Measurements from ENCODE around the gene TMCO6. TPM values are rescaled to one million over a fixed set of nuclear protein-coding genes. Genes with fewer than 3 reads are reported as not detected.

TMCO6 gene
- total and polyA plus RNA-seq, 9 of the 15 experiments (the other 6 are each of a cell fraction or from before 2014, with no cell fraction given) = 3.4 to 46.4 (median 16.7) TPM

DNA sequence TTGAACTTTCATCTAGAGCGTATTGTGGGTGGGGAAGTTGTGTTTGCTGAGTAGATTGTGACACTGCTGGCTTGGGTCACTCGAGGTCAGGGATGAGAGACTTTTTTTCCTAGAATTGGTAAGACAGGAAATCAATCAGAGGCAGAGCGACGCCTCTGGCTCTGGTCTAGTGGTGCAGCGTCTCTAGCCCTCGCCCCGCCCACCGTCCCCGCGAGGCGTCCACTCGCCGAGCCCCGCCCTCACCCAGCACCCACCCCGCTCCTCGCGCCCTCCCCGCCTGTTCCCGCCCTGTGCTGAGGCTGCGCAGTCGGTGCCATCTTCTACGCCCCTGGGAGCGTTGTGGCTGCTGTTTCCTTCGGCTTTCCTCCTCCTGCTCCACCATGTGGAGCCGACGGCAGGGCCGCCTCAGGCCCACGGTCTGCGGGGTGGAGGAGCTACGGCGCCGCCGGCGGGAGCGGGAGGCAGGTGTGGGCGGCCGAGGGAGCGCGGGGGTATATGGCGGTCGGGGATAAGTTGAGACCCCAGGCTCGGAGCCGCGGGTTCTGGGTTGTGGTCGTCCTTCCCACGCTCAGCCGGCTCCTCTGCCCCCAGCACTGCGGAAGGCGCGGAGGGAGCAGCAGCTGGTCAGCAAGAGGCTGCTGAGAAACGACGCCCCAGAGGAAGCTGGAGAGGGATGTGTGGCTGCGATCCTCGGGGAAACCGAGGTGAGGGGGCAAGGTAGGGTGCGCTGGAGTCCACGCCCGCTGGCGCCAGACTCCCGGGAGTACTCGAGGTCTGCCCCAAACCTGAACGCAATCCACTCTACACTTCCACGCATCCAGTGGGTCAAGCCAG, at the start of gene TMCO6 (continued):
- TF ChIP-seq MED1 (CRISPR knock-in tag; IDR thresholded peaks at IDR 0.05; ENCODE audit: borderline replicate concordance) (no peak), ZNF561 (CRISPR knock-in tag; conservative IDR thresholded peaks at IDR 0.05) (no peak), MAFK (IDR thresholded peaks at IDR 0.05; ENCODE audit: low read length) (0 out of 2 replicates have a peak, but pooled peaks have one; percentile 4), BACH1 (tag; IDR thresholded peaks at IDR 0.05) (no peak), NCOR1 (IDR thresholded peaks at IDR 0.05) (peak; percentile 90), SNRNP70 (optimal IDR thresholded peaks at IDR 0.05; ENCODE audit: low read depth, low read length) (no peak), ETV1 (tag; conservative IDR thresholded peaks at IDR 0.05; ENCODE audit: low read depth) (peak; percentile 92), FOXK1 (CRISPR knock-in tag; IDR thresholded peaks at IDR 0.05; ENCODE audit: borderline replicate concordance) (no peak), FOXJ2 (tag; IDR thresholded peaks at IDR 0.05) (no peak), SRSF1 (IDR thresholded peaks at IDR 0.05; ENCODE audit: low read depth, low read length) (no peak), HNRNPH1 (optimal IDR thresholded peaks at IDR 0.05; ENCODE audit: low read depth, low read length) (no peak), NCOA4 (IDR thresholded peaks at IDR 0.05; ENCODE audit: partially characterized antibody) (no peak), MTA1 (IDR thresholded peaks at IDR 0.05; ENCODE audit: borderline replicate concordance) (no peak), MXI1 (IDR thresholded peaks at IDR 0.05; ENCODE audit: low read depth, low read length) (no peak), ZNF175 (CRISPR knock-in tag; IDR thresholded peaks at IDR 0.05; ENCODE audit: low read depth) (no peak), FOXA3 (CRISPR knock-in tag; conservative IDR thresholded peaks at IDR 0.05 in 1 of 2, IDR thresholded peaks at IDR 0.05 in 1 of 2) (no peak), CREM (IDR thresholded peaks at IDR 0.05; ENCODE audit: low read depth) (peak; percentile 81), SRSF7 (optimal IDR thresholded peaks at IDR 0.05; ENCODE audit: low read depth, low read length) (no peak)
- TF ChIP-seq, protein P1, sequence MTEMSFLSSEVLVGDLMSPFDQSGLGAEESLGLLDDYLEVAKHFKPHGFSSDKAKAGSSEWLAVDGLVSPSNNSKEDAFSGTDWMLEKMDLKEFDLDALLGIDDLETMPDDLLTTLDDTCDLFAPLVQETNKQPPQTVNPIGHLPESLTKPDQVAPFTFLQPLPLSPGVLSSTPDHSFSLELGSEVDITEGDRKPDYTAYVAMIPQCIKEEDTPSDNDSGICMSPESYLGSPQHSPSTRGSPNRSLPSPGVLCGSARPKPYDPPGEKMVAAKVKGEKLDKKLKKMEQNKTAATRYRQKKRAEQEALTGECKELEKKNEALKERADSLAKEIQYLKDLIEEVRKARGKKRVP (CRISPR knock-in tag; IDR thresholded peaks at IDR 0.05) = no peak
- TF ChIP-seq, protein P2, sequence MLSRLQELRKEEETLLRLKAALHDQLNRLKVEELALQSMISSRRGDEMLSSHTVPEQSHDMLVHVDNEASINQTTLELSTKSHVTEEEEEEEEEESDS (CRISPR knock-in tag; IDR thresholded peaks at IDR 0.05) = no peak
- TF ChIP-seq, protein P3, sequence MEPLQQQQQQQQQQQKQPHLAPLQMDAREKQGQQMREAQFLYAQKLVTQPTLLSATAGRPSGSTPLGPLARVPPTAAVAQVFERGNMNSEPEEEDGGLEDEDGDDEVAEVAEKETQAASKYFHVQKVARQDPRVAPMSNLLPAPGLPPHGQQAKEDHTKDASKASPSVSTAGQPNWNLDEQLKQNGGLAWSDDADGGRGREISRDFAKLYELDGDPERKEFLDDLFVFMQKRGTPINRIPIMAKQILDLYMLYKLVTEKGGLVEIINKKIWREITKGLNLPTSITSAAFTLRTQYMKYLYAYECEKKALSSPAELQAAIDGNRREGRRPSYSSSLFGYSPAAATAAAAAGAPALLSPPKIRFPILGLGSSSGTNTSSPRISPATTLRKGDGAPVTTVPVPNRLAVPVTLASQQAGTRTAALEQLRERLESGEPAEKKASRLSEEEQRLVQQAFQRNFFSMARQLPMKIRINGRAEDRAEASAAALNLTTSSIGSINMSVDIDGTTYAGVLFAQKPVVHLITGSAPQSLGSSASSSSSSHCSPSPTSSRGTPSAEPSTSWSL (CRISPR knock-in tag; IDR thresholded peaks at IDR 0.05; ENCODE audit: borderline replicate concordance) = no peak
- TF ChIP-seq, protein P4, sequence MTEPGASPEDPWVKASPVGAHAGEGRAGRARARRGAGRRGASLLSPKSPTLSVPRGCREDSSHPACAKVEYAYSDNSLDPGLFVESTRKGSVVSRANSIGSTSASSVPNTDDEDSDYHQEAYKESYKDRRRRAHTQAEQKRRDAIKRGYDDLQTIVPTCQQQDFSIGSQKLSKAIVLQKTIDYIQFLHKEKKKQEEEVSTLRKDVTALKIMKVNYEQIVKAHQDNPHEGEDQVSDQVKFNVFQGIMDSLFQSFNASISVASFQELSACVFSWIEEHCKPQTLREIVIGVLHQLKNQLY (CRISPR knock-in tag; conservative IDR thresholded peaks at IDR 0.05) = no peak
- TF ChIP-seq, protein P5, sequence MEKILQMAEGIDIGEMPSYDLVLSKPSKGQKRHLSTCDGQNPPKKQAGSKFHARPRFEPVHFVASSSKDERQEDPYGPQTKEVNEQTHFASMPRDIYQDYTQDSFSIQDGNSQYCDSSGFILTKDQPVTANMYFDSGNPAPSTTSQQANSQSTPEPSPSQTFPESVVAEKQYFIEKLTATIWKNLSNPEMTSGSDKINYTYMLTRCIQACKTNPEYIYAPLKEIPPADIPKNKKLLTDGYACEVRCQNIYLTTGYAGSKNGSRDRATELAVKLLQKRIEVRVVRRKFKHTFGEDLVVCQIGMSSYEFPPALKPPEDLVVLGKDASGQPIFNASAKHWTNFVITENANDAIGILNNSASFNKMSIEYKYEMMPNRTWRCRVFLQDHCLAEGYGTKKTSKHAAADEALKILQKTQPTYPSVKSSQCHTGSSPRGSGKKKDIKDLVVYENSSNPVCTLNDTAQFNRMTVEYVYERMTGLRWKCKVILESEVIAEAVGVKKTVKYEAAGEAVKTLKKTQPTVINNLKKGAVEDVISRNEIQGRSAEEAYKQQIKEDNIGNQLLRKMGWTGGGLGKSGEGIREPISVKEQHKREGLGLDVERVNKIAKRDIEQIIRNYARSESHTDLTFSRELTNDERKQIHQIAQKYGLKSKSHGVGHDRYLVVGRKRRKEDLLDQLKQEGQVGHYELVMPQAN (IDR thresholded peaks at IDR 0.05; ENCODE audit: borderline replicate concordance) = peak; percentile 74

Data from K562 (cell line).